SK-N-SH (cell line): ENCODE results near the gene MRPS27. TPM values are rescaled to one million over a fixed set of nuclear protein-coding genes. Genes with fewer than 3 reads are reported as not detected.

ENCODE experiments used
- CTCF ChIA-PET: fragments of 300-600, 350-600 bp; formaldehyde crosslinking; extraction: SDS; loops from one replicate; lab custom pipeline; 2021; lab: Yijun Ruan, JAX
- POLR2A ChIA-PET: fragments of 350-600 bp; sonication (Branson Sonifier 250); formaldehyde crosslinking; extraction: SDS; loops from one replicate; lab custom pipeline; 2020; ENCODE audit warnings: antibody characterized with exemption, inconsistent platforms; lab: Yijun Ruan, JAX
- DNase-seq: peaks from one replicate; pipeline ENCODE4 v3.0.0; 2012
- H2AFZ ChIP-seq: fragments of 200-600 bp; sonication (generic); 2 replicates; pipeline ENCODE4 v1.8.1; 2016; ENCODE audit warnings: antibody characterized with exemption, mild to moderate bottlenecking, low read depth
- H3F3A ChIP-seq: fragments of 200-600 bp; sonication (generic); replicated peaks from 2 replicates; pipeline ENCODE3; 2016; ENCODE audit warnings: antibody characterized with exemption, mild to moderate bottlenecking; ENCODE audit not compliant: insufficient read depth
- H3K27ac ChIP-seq, 2 experiments: fragments of 200-500 bp in 1 of 2; fragments of 200-600 bp in 1 of 2; sonication (Bioruptor generic) in 1 of 2; sonication (generic), shearing (Covaris generic) in 1 of 2; 2 replicates each; pipeline versions ENCODE4 v1.5.1 to v1.6.1; 2014 to 2016; ENCODE audit warnings: low read depth in 2 of 2, inconsistent platforms in 1 of 2, low read length in 1 of 2, mild to moderate bottlenecking in 1 of 2, mixed read lengths in 1 of 2
- H3K27me3 ChIP-seq: fragments of 200-600 bp; sonication (generic), shearing (Covaris generic); 2 replicates; pipeline ENCODE4 v1.6.1; 2016; ENCODE audit warnings: mixed run types; ENCODE audit not compliant: insufficient read depth
- H3K36me3 ChIP-seq, 2 experiments: fragments of 200-500 bp in 1 of 2; fragments of 200-600 bp in 1 of 2; sonication (Bioruptor generic) in 1 of 2; sonication (generic) in 1 of 2; replicated peaks in 1 of 2; 2 replicates each; pipeline versions ENCODE3 to v1.5.1; 2014 to 2016; ENCODE audit warnings: low read length in 1 of 2, mild to moderate bottlenecking in 1 of 2; ENCODE audit not compliant: insufficient read depth in 2 of 2, control insufficient read depth in 1 of 2
- H3K4me1 ChIP-seq, 2 experiments: fragments of 200-500 bp in 1 of 2; fragments of 200-600 bp in 1 of 2; sonication (Bioruptor generic) in 1 of 2; sonication (generic), shearing (Covaris generic) in 1 of 2; 2 replicates each; pipeline versions ENCODE4 v1.5.1 to v1.6.1; 2014 to 2016; ENCODE audit warnings: low read depth in 1 of 2, low read length in 1 of 2, mixed run types in 1 of 2; ENCODE audit not compliant: insufficient read depth in 2 of 2, control insufficient read depth in 1 of 2
- H3K4me2 ChIP-seq: fragments of 200-600 bp; sonication (generic), shearing (Covaris generic); 2 replicates; pipeline ENCODE4 v1.6.1; 2017; ENCODE audit warnings: mixed run types
- H3K4me3 ChIP-seq, 2 experiments: fragments of 200-500 bp in 1 of 2; fragments of 200-600 bp in 1 of 2; sonication (Bioruptor generic) in 1 of 2; sonication (generic), shearing (Covaris generic) in 1 of 2; 2 replicates each; pipeline versions ENCODE4 v1.5.1 to v1.8.1; 2014 to 2016; ENCODE audit warnings: low read depth in 2 of 2, inconsistent platforms in 1 of 2, low read length in 1 of 2, mild to moderate bottlenecking in 1 of 2, mixed read lengths in 1 of 2, moderate library complexity in 1 of 2
- H3K79me2 ChIP-seq: fragments of 200-600 bp; sonication (generic); 2 replicates; pipeline ENCODE4 v1.8.1; 2017; ENCODE audit warnings: mild to moderate bottlenecking; ENCODE audit not compliant: insufficient read depth
- H3K9ac ChIP-seq: fragments of 200-600 bp; sonication (generic); 2 replicates; pipeline ENCODE4 v1.6.1; 2017; ENCODE audit warnings: mixed run types
- H3K9me2 ChIP-seq: fragments of 200-600 bp; sonication (generic); 2 replicates; pipeline ENCODE4 v1.6.1; 2017; ENCODE audit warnings: mixed run types
- H3K9me3 ChIP-seq: fragments of 200-600 bp; sonication (generic); 2 replicates; pipeline ENCODE4 v1.6.1; 2017; ENCODE audit warnings: mixed run types, mild to moderate bottlenecking, moderate library complexity
- H4K20me1 ChIP-seq: fragments of 200-600 bp; sonication (generic); 2 replicates; pipeline ENCODE4 v1.6.1; 2017; ENCODE audit warnings: mild to moderate bottlenecking, mixed run types; ENCODE audit not compliant: insufficient read depth
- CHD2 ChIP-seq: fragments of 150-350 bp; IDR thresholded peaks from 2 replicates; pipeline ENCODE4 v1.6.1; 2018; ENCODE audit warnings: low read length; ENCODE audit not compliant: partially characterized antibody
- EP300 ChIP-seq, 2 experiments: IDR thresholded peaks; 2 replicates each; pipeline versions ENCODE4 v1.4.0 to v1.6.1; 2012; ENCODE audit warnings: borderline replicate concordance in 1 of 2, low read depth in 1 of 2, low read length in 1 of 2
- EZH2phosphoT487 ChIP-seq: fragments of 200-600 bp; sonication (generic); IDR thresholded peaks from 2 replicates; pipeline ENCODE4 v1.6.1; 2017; ENCODE audit warnings: low read depth, mixed run types, mild to moderate bottlenecking, antibody characterized with exemption, moderate library complexity, borderline replicate concordance
- FOXJ3 ChIP-seq: sonication (generic); formaldehyde crosslinking; IDR thresholded peaks from 2 replicates; pipeline ENCODE4 v1.5.1; 2020; ENCODE audit warnings: mild to moderate bottlenecking, missing genetic modification reagents
- GABPA ChIP-seq: IDR thresholded peaks from 2 replicates; pipeline ENCODE4 v1.4.0; 2012; ENCODE audit warnings: low read depth, mild to moderate bottlenecking
- GATA2 ChIP-seq: sonication (generic); formaldehyde crosslinking; IDR thresholded peaks from 2 replicates; pipeline ENCODE4 v1.5.0; 2020; ENCODE audit warnings: mild to moderate bottlenecking, missing genetic modification reagents
- MEF2A ChIP-seq: IDR thresholded peaks from 2 replicates; pipeline ENCODE4 v1.4.0; 2012; ENCODE audit warnings: low read depth, borderline replicate concordance
- NRF1 ChIP-seq: IDR thresholded peaks from 2 replicates; pipeline ENCODE4 v1.6.1; 2012; ENCODE audit warnings: low read depth, mild to moderate bottlenecking, low read length
- POLR2AphosphoS5 ChIP-seq: IDR thresholded peaks from 2 replicates; pipeline ENCODE4 v1.6.1; 2012; ENCODE audit warnings: low read depth, low read length
- RXRA ChIP-seq: IDR thresholded peaks from 2 replicates; pipeline ENCODE4 v1.4.0; 2012; ENCODE audit warnings: low read depth, mild to moderate bottlenecking, borderline replicate concordance
- SIN3A ChIP-seq: IDR thresholded peaks from 2 replicates; pipeline ENCODE4 v1.6.1; 2012; ENCODE audit warnings: low read depth, mild to moderate bottlenecking, low read length, moderate library complexity, borderline replicate concordance
- TAF1 ChIP-seq: IDR thresholded peaks from 2 replicates; pipeline ENCODE4 v1.6.1; 2012; ENCODE audit warnings: low read depth, mild to moderate bottlenecking, low read length, moderate library complexity, borderline replicate concordance
- TCF12 ChIP-seq: IDR thresholded peaks from 2 replicates; pipeline ENCODE4 v1.4.0; 2012
- TEAD4 ChIP-seq: IDR thresholded peaks from 2 replicates; pipeline ENCODE4 v1.4.0; 2012; ENCODE audit warnings: mild to moderate bottlenecking, borderline replicate concordance; ENCODE audit not compliant: insufficient read depth
- WGBS: methylation state at CpG from one replicate; pipeline ENCODE4 v1.1.6; 2017; ENCODE audit warnings: low lambda C conversion rate; 5-methylcytosine and 5-hydroxymethylcytosine counted together
- polyA plus RNA-seq, 3 experiments: library from polyadenylated mRNA; depleted of rRNA; stranded (reverse); fragments of >200 nt; gene quantifications; 2 replicates each; pipeline ENCODE4 v1.2.3, GENCODE V29; 2012
- TF ChIP-seq, protein P1 (sequence below): IDR thresholded peaks from 2 replicates; pipeline ENCODE4; 2012
- TF ChIP-seq, protein P2 (sequence below): IDR thresholded peaks from 2 replicates; pipeline ENCODE4 v1.4.0; 2012; ENCODE audit warnings: low read depth, borderline replicate concordance
- TF ChIP-seq, protein P3 (sequence below): IDR thresholded peaks from 2 replicates; pipeline ENCODE4 v1.4.0; 2012; ENCODE audit warnings: low read depth
- TF ChIP-seq, protein P4 (sequence below): fragments of 200-600 bp; sonication (generic); IDR thresholded peaks from 2 replicates; pipeline ENCODE4 v1.6.1; 2017; ENCODE audit warnings: antibody characterized with exemption, mild to moderate bottlenecking, moderate library complexity
- TF ChIP-seq, protein P5 (sequence below): fragments of 150-350 bp; IDR thresholded peaks from 2 replicates; pipeline ENCODE4 v1.6.1; 2016; ENCODE audit warnings: mild to moderate bottlenecking, low read depth, low read length

The MRPS27 gene
- polyA plus RNA-seq, 1 of the 3 experiments (the other 2 are of a cell fraction), result 37.5 TPM

DNA sequence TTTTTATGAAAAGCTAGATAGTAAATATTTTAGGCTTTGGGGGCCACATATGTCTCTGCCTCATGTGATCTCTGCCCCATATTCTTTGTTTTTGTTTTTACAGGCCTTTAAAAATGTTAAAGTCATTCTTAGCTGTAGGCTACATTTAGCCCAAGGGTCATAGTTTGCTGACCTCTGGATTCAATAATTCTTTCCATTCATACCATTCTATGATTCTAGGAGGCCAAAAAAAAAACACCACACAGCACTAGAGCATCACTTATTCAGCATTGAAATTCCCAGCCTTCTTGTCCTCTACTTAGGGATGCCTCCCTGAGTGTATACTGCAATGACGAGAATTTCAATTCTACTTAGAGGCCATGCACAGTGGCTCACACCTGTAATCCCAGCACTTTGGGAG lies 17.1 kb upstream of the MRPS27 start (continued):
- TF ChIP-seq, protein P1, sequence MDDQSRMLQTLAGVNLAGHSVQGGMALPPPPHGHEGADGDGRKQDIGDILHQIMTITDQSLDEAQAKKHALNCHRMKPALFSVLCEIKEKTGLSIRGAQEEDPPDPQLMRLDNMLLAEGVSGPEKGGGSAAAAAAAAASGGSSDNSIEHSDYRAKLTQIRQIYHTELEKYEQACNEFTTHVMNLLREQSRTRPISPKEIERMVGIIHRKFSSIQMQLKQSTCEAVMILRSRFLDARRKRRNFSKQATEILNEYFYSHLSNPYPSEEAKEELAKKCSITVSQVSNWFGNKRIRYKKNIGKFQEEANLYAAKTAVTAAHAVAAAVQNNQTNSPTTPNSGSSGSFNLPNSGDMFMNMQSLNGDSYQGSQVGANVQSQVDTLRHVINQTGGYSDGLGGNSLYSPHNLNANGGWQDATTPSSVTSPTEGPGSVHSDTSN, result no peak

DNA sequence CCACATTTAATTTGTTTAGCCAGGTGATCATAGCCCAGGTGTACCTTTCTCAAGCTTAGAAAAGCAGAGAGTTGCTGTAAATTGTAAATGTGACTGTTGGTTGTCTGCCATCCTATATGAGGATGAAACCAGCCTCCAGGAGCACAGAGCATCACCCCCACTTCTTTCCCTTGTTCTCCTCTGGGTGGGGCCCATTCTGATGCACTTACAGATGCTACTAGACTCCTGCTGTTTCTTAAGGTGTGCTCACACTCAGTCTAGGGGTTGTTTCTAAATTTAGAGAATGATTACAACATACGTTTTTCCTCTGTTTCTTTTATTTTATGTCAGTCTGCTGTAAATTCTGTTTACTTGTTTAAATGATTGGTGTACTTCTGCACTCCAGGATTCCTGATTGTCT lies 10.7 kb upstream of the MRPS27 start:
- ChIA-PET CTCF (no interaction called here), POLR2A (no interaction called here)
- H3K9me2 ChIP-seq, result no peaks in the 10 kb centered on the region
- H2AFZ ChIP-seq, result no peak overlapping the region
- TF ChIP-seq, protein P2, sequence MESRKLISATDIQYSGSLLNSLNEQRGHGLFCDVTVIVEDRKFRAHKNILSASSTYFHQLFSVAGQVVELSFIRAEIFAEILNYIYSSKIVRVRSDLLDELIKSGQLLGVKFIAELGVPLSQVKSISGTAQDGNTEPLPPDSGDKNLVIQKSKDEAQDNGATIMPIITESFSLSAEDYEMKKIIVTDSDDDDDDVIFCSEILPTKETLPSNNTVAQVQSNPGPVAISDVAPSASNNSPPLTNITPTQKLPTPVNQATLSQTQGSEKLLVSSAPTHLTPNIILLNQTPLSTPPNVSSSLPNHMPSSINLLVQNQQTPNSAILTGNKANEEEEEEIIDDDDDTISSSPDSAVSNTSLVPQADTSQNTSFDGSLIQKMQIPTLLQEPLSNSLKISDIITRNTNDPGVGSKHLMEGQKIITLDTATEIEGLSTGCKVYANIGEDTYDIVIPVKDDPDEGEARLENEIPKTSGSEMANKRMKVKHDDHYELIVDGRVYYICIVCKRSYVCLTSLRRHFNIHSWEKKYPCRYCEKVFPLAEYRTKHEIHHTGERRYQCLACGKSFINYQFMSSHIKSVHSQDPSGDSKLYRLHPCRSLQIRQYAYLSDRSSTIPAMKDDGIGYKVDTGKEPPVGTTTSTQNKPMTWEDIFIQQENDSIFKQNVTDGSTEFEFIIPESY, result no peak
- TF ChIP-seq GABPA, result no peak
- TF ChIP-seq GATA2 (CRISPR knock-in tag), result no peak
- TF ChIP-seq POLR2AphosphoS5, result no peak
- no peak for TF ChIP-seq CHD2
- no peak for TF ChIP-seq TCF12
- no peak for TF ChIP-seq EP300 (IDR thresholded peaks at IDR 0.05; ENCODE audit: borderline replicate concordance in 1 of 2, low read depth in 1 of 2, low read length in 1 of 2)
- no peak for TF ChIP-seq TEAD4
- TF ChIP-seq, protein P3, sequence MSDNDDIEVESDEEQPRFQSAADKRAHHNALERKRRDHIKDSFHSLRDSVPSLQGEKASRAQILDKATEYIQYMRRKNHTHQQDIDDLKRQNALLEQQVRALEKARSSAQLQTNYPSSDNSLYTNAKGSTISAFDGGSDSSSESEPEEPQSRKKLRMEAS, result no peak
- no peak for TF ChIP-seq NRF1
- WGBS, result 84% methylated on average over 1 of the region's 1 CpG
- H3K4me3 ChIP-seq, result no peak overlapping the region
- no peaks in the 10 kb centered on the region for H4K20me1 ChIP-seq
- no peak overlapping the region for H3K27ac ChIP-seq
- H3K4me1 ChIP-seq, result peaks cover 7 to 10% of the 10 kb centered on the region in 2 experiments; a peak in 2 of 4 replicates
- no peak overlapping the region for H3K4me2 ChIP-seq
- H3K9me3 ChIP-seq, result no peaks in the 10 kb centered on the region
- peaks cover 49 to 52% of the 10 kb centered on the region in 2 experiments for H3K36me3 ChIP-seq
- no peaks in the 10 kb centered on the region for H3K79me2 ChIP-seq
- no peak overlapping the region for H3K9ac ChIP-seq
- peaks cover 21% of the 10 kb centered on the region for H3F3A ChIP-seq
- H3K27me3 ChIP-seq, result no peaks in the 10 kb centered on the region
- no peak for DNase-seq

DNA sequence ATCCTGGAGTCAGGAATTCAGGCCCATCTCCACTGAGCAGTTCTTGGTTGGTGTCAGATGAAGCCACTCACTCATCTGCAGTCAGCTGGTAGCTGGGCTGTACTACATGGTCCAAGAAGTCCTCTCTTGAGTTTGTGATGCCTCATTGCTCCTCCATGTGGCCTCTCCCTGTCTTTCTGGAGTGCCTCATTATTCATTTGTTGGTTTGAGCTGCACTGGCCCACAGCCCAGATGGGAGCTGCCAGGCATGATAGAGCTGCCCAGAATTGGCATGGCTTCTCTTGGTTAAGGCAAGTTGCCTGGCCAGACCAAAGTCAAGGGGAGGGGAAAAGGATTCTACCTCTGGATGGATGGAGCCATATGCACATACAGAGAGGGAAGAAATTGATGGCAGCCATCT lies 8.1 kb upstream of the MRPS27 start:
- CTCF ChIA-PET, result no interaction called here
- TF ChIP-seq GATA2 (CRISPR knock-in tag), result no peak
- TF ChIP-seq TCF12, result peak; percentile 72
- TF ChIP-seq EZH2phosphoT487, result no peak
- no peak for TF ChIP-seq MEF2A
- TF ChIP-seq TAF1, result no peak
- TF ChIP-seq, protein P1, result peak; percentile 83
- TF ChIP-seq SIN3A, result peak; percentile 64; the same call in 1 of the 2 replicates
- TF ChIP-seq, protein P4, sequence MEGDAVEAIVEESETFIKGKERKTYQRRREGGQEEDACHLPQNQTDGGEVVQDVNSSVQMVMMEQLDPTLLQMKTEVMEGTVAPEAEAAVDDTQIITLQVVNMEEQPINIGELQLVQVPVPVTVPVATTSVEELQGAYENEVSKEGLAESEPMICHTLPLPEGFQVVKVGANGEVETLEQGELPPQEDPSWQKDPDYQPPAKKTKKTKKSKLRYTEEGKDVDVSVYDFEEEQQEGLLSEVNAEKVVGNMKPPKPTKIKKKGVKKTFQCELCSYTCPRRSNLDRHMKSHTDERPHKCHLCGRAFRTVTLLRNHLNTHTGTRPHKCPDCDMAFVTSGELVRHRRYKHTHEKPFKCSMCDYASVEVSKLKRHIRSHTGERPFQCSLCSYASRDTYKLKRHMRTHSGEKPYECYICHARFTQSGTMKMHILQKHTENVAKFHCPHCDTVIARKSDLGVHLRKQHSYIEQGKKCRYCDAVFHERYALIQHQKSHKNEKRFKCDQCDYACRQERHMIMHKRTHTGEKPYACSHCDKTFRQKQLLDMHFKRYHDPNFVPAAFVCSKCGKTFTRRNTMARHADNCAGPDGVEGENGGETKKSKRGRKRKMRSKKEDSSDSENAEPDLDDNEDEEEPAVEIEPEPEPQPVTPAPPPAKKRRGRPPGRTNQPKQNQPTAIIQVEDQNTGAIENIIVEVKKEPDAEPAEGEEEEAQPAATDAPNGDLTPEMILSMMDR, result peak; percentile 15; the same call in 1 of the 2 replicates
- TF ChIP-seq, protein P5, sequence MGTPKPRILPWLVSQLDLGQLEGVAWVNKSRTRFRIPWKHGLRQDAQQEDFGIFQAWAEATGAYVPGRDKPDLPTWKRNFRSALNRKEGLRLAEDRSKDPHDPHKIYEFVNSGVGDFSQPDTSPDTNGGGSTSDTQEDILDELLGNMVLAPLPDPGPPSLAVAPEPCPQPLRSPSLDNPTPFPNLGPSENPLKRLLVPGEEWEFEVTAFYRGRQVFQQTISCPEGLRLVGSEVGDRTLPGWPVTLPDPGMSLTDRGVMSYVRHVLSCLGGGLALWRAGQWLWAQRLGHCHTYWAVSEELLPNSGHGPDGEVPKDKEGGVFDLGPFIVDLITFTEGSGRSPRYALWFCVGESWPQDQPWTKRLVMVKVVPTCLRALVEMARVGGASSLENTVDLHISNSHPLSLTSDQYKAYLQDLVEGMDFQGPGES, result no peak
- TF ChIP-seq RXRA, result no peak
- TF ChIP-seq FOXJ3 (CRISPR knock-in tag), result no peak

More for the DNA sequence above, 8.1 kb upstream of the MRPS27 start:
- Histone ChIP-seq H3K4me1 (peaks cover 7 to 10% of the 10 kb centered on the region in 2 experiments; a peak in 2 of 4 replicates), H3F3A (peaks cover 30% of the 10 kb centered on the region), H3K79me2 (0 out of 2 replicates have a peak, but pooled peaks cover 5% of the 10 kb centered on the region), H2AFZ (no peak overlapping the region), H4K20me1 (no peaks in the 10 kb centered on the region), H3K27ac (no peak overlapping the region), H3K9me2 (no peaks in the 10 kb centered on the region), H3K36me3 (peaks cover 48 to 51% of the 10 kb centered on the region in 2 experiments), H3K4me2 (no peak overlapping the region), H3K4me3 (no peak overlapping the region), H3K9ac (no peak overlapping the region), H3K27me3 (no peaks in the 10 kb centered on the region), H3K9me3 (no peaks in the 10 kb centered on the region)
- DNase-seq, result peak; percentile 12
- POLR2A ChIA-PET, result interaction anchor here (1.2 kb wide), 1 partner anchor 8 kb away, joined by 3 read pairs; the partner anchor contains the start of genes MRPS27 and PTCD2
